Natural killer cell (primary cell): Measurements from ENCODE around the gene SLC39A9. TPM values are rescaled to one million over a fixed set of nuclear protein-coding genes. Genes with fewer than 3 reads are reported as not detected.

ENCODE experiments used
- ATAC-seq, 3 donors: fragments of 150-1000 bp in 2 of 3; fragments of 200-7000 bp in 1 of 3; cut with Tn5 transposase; 1 replicate in 1 of 3; 2 replicates in 2 of 3; pipeline ENCODE4 v1.10.0; 2021; ENCODE audit warnings: mild to moderate bottlenecking in 2 of 3, moderate library complexity in 2 of 3
- DNase-seq, 2 donors: peaks; one replicate each; pipeline versions ENCODE4 v3.0.0 to v3.0.0-alpha.2; 2013 to 2021; ENCODE audit warnings: mixed read lengths in 1 of 2
- H3K27ac ChIP-seq: one replicate; pipeline ENCODE4 v1.5.1; 2013; ENCODE audit warnings: mild to moderate bottlenecking, low read length
- H3K27me3 ChIP-seq: one replicate; pipeline ENCODE4 v1.6.1; 2013; ENCODE audit warnings: low read length; ENCODE audit not compliant: control insufficient read depth, insufficient read depth
- H3K36me3 ChIP-seq: one replicate; pipeline ENCODE4 v1.6.1; 2013; ENCODE audit warnings: low read length; ENCODE audit not compliant: control insufficient read depth, insufficient read depth
- H3K4me1 ChIP-seq: one replicate; pipeline ENCODE4 v1.6.1; 2013; ENCODE audit warnings: low read length; ENCODE audit not compliant: control insufficient read depth, insufficient read depth
- H3K4me3 ChIP-seq: one replicate; pipeline ENCODE4 v1.5.1; 2013; ENCODE audit warnings: low read length
- H3K9me3 ChIP-seq: one replicate; pipeline ENCODE4 v1.6.1; 2013; ENCODE audit warnings: low read length; ENCODE audit not compliant: control insufficient read depth, insufficient read depth
- H3K27ac Mint-ChIP-seq, 2 donors: one replicate each; pipeline ENCODE4 v1.8.0; 2022; ENCODE audit warnings: mild to moderate bottlenecking in 2 of 2, mixed read lengths in 2 of 2, moderate library complexity in 1 of 2
- H3K27me3 Mint-ChIP-seq, 2 donors: one replicate each; pipeline ENCODE4 v1.8.0; 2022; ENCODE audit warnings: low read depth in 2 of 2, mixed read lengths in 2 of 2
- H3K36me3 Mint-ChIP-seq: one replicate; pipeline ENCODE4 v1.8.0; 2022; ENCODE audit warnings: mixed read lengths
- H3K4me1 Mint-ChIP-seq, 2 donors: one replicate each; pipeline ENCODE4 v1.8.0; 2022; ENCODE audit warnings: mixed read lengths in 2 of 2
- H3K4me3 Mint-ChIP-seq: one replicate; pipeline ENCODE4 v1.8.0; 2022; ENCODE audit warnings: mild to moderate bottlenecking, moderate library complexity, mixed read lengths
- H3K9me3 Mint-ChIP-seq, 2 donors: one replicate each; pipeline ENCODE4 v1.8.0; 2022; ENCODE audit warnings: mixed read lengths in 2 of 2
- CTCF ChIP-seq: fragments of 200-600 bp; IDR thresholded peaks from one replicate; pipeline ENCODE4 v1.8.0; 2022; ENCODE audit warnings: antibody characterized with exemption
- WGBS: methylation state at CpG from one replicate; pipeline ENCODE4 v1.1.7; 2013; ENCODE audit warnings: missing lambda C conversion rate; ENCODE audit not compliant: insufficient coverage; 5-methylcytosine and 5-hydroxymethylcytosine counted together
- intact Hi-C: fragments of 100-400 bp; cut with micrococcal nuclease; formaldehyde crosslinking; loops from one replicate; pipeline ENCODE4 v1.14.2; 2022
- total RNA-seq, 4 donors: library from RNA; stranded (reverse); fragments of 120-200 nt in 1 of 4; gene quantifications; one replicate each; pipeline versions ENCODE4 v1.2.3 to v1.2.4, GENCODE V29; 2013 to 2022

Gene SLC39A9
- total RNA-seq, 3 donors from 2014 or later (not counting 1 experiment from before 2014, with no cell fraction given), result 30.9 to 34.6 (median 33.0) TPM

- H3K4me3 ChIP-seq, result no peak overlapping the region
- peaks cover 18 to 19% of the 10 kb centered on the region in 2 donors for H3K4me1 Mint-ChIP-seq
- TF ChIP-seq CTCF, result no peak
- H3K9me3 ChIP-seq, result no peaks in the 10 kb centered on the region
- H3K27ac ChIP-seq, result no peak overlapping the region
- H3K4me3 Mint-ChIP-seq, result no peak overlapping the region
- H3K36me3 Mint-ChIP-seq, result peaks cover 12% of the 10 kb centered on the region
- ATAC-seq, result no peak
- H3K36me3 ChIP-seq, result peaks cover 19% of the 10 kb centered on the region
- H3K9me3 Mint-ChIP-seq, result no peaks in the 10 kb centered on the region
- H3K27ac Mint-ChIP-seq, result no peak overlapping the region
- no peaks in the 10 kb centered on the region for H3K4me1 ChIP-seq
- DNase-seq, result no peak
- no peaks in the 10 kb centered on the region for H3K27me3 ChIP-seq
- no peaks in the 10 kb centered on the region for H3K27me3 Mint-ChIP-seq
- intact Hi-C loops, result no loop called here
These were observed 31.2 kb downstream of the SLC39A9 start for GRCh38 chr14:69429643-69430042.

- Mint-ChIP-seq H3K4me1 (peaks cover 19 to 24% of the 10 kb centered on the region in 2 donors), H3K27me3 (no peaks in the 10 kb centered on the region), H3K4me3 (no peak overlapping the region), H3K9me3 (no peaks in the 10 kb centered on the region), H3K36me3 (peaks cover 12% of the 10 kb centered on the region), H3K27ac (no peak overlapping the region)
- H3K4me3 ChIP-seq, result no peak overlapping the region
- H3K9me3 ChIP-seq, result no peaks in the 10 kb centered on the region
- WGBS, result 100% methylated on average over 1 of the region's 1 CpG
- DNase-seq (no peak), ATAC-seq (no peak)
- H3K27me3 ChIP-seq, result no peaks in the 10 kb centered on the region
- no peak for TF ChIP-seq CTCF
- intact Hi-C loops, result no loop called here
- H3K4me1 ChIP-seq, result no peaks in the 10 kb centered on the region
- no peak overlapping the region for H3K27ac ChIP-seq
- peaks cover 12% of the 10 kb centered on the region for H3K36me3 ChIP-seq
These were observed 31.9 kb downstream of the SLC39A9 start for GRCh38 chr14:69430306-69430939.

- Histone ChIP-seq H3K4me1 (no peaks in the 10 kb centered on the region), H3K4me3 (no peak overlapping the region), H3K36me3 (peaks cover 2% of the 10 kb centered on the region), H3K9me3 (no peaks in the 10 kb centered on the region), H3K27ac (no peak overlapping the region), H3K27me3 (no peaks in the 10 kb centered on the region)
- 90% methylated on average over 2 of the region's 2 CpGs for WGBS
- peaks cover 19 to 26% of the 10 kb centered on the region in 2 donors for H3K4me1 Mint-ChIP-seq
- H3K36me3 Mint-ChIP-seq, result peaks cover 6% of the 10 kb centered on the region
- no peak overlapping the region for H3K4me3 Mint-ChIP-seq
- no peak overlapping the region for H3K27ac Mint-ChIP-seq
- TF ChIP-seq CTCF, result no peak
- intact Hi-C loops, result no loop called here
- no peaks in the 10 kb centered on the region for H3K27me3 Mint-ChIP-seq
- DNase-seq (no peak), ATAC-seq (no peak)
- H3K9me3 Mint-ChIP-seq, result no peaks in the 10 kb centered on the region
These were observed 33.9 kb downstream of the SLC39A9 start for GRCh38 chr14:69432364-69432763.
